Measurements from ENCODE around the gene CD4.

DNA sequence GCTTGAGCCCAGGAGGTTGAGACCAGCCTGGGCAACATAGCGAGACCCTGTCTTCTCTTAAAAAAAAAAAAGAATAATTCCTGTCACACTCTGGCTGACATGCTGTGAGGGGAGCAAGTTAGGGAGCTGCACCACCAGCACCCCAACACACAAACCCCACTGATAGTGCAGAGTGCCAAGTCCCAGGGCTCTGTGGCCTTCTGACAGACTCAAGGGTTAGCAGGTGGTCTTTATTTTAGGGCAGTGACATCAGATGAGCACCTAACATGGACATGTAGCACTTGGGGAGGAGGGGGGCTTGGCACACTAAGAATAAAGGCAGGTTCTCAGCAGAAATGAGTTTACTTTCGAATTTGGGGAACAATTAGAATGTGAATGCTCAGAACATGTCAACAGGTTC, 69.5 kb downstream of the CD4 start:
- TF ChIP-seq POLR2A (IDR thresholded peaks at IDR 0.05; ENCODE audit: low read depth, low read length) (no peak), POLR2AphosphoS5 (IDR thresholded peaks at IDR 0.05; ENCODE audit: low read depth, low read length) (no peak)
